HG02884 (cell line): ENCODE measurements around the gene EIF4G1.

Source experiments
- ATAC-seq: cut with Tn5 transposase; IDR thresholded peaks from one replicate; pipeline ENCODE4 v1.9.1; 2021; ENCODE audit warnings: mild to moderate bottlenecking, moderate library complexity; ENCODE audit not compliant: unreplicated experiment

Gene EIF4G1

DNA sequence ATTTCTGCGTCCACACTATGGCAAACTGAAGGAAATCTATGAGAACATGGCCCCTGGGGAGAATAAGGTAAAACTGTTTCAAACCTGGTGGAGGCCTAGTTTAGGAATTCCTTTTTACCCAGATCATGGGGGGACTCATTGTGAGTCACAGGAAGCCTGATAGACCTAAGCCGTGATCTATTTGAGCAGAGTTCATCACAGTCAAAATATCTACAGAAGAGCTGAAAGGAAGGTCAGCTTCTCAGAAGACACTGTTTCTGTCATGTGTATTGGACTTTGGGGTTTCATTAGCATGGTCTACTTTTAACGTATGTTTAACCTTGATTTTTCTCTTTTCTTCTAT, 14.1 kb upstream of the EIF4G1 start:
- ATAC-seq: no peak

DNA sequence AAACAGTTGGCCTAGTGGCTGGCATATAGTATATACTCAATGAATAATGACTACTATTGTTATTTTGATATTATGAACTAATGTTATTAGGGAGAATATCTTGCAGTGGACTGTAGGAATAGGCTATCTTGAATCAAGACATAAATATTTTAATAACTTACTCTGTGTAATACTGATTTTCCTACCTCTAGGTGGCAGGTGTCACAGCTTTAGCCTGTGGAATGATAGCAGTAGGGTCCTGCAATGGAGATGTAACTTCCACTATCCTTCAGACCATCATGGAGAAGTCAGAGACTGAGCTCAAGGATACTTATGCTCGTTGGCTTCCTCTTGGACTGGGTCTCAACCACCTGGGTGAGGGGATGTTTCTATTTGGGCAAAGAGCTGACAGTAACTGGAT, 8.8 kb upstream of the EIF4G1 start:
- ATAC-seq: no peak

DNA sequence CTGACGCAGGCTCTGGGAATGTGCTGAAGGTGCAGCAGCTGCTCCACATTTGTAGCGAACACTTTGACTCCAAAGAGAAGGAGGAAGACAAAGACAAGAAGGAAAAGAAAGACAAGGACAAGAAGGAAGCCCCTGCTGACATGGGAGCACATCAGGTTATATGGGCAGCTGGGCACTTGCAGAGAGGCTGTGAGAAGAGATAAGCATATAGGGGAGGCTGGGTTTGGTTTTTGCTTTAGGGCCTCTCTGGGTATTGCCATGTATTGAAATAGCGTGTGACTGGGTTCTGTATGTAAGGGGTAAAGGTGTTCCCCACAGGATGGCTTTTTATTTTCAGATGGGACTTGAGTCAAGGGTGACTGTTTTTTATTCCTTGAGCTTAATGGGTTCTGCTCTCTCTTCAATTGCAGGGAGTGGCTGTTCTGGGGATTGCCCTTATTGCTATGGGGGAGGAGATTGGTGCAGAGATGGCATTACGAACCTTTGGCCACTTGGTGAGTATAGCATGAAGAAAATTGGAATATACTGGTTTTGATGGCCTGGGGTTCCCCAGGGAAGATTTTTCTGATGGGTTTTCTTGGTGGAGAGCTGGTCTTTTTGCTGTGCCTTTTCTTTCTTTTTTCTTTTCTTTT, 7.9 kb upstream of the EIF4G1 start:
- ATAC-seq: no peak

DNA sequence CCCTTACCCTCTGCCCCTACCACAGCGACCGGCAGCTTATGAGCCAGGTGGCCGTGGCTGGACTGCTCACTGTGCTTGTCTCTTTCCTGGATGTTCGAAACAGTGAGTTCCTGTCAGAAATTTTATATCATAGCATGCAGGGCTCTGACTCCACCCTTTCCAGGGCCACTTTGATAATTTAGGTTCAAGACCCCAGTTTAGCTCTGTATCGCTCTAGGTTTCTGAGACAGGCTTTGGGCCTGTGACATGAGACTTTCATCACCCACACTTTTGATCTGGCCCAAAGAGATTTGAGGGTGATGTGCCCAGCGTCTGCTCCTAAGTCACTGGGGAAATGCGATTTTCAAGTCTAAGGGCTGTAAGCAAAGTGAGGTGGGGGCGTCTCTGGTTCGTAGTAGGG, 6.5 kb upstream of the EIF4G1 start:
- ATAC-seq: no peak

DNA sequence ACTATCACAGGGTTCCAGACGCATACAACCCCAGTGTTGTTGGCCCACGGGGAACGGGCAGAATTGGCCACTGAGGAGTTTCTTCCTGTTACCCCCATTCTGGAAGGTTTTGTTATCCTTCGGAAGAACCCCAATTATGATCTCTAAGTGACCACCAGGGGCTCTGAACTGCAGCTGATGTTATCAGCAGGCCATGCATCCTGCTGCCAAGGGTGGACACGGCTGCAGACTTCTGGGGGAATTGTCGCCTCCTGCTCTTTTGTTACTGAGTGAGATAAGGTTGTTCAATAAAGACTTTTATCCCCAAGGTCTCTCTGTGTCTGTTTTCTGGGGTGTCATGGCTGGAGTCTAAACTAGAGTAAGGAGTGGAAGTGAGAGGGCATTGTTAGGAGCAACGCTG, 5.7 kb upstream of the EIF4G1 start:
- ATAC-seq: no peak

DNA sequence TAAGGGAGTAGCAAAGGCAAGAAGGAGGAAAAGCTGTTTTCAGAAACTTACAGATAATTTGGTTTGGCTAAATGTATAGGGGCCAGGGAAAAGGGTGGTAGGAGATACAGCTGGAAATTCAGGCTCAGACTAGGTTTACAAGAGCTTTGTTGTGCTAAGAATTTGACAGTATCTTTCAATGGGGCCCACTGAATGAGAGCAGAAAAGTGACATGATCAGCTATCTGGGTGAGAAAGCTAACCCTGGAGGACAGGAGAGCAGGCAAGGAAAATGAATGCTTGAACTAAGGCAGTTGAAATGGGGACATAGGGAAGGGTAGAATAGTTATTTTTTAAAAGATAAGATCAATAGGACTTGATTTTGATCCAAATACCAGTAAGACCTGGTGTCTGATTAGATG, 2.8 kb upstream of the EIF4G1 start:
- no peak for ATAC-seq

DNA sequence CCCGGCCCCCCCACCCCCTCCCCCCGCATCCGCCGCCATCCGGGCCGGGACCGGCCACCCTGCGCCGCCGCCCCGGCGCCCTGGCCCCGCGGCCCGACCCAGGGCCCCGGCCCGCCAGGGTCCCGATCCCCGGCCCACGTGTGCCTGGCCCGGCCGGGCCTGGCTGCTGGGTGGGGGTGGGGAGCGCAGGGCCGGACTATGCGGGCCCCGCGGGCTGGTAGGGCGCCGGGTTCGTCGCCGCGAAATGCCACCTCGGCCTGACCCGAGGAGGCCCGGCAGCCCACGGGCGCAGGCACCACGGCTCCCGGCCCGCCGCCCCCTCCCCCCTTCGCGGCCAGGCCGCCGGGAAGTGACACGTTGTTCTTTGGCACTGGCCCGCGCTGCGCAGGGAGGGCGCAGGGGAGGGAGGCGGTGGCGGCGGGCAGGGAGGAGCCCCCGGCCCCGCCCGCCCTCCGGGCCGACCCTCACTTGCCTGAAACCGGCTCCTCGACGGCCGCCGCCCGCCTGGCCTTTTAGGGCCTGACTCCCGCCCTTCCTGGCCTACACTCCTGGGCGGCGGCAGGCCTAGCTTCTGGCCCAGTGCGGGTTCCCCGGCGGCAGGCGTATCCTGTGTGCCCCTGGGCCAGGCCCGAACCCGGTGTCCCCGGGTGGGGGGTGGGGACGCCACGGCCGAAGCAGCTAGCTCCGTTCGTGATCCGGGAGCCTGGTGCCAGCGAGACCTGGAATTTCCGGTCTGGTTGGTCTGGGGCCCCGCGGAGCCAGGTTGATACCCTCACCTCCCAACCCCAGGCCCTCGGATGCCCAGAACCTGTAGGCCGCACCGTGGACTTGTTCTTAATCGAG, 515 bp downstream of the EIF4G1 start:
- ATAC-seq: peak; percentile 29

DNA sequence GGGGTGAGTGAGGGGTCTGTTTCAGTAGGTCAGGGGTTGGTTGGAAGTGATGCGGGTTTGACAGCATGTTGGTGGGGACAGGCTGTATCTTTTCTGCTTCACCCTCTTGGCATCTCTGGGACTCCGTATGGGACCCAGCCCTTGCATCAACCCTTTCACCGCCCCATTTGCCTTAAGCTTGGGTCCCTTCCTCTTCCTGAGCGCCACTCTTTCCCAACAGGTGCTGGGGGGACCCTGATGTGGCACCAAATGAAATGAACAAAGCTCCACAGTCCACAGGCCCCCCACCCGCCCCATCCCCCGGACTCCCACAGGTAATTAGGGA, 1.1 kb downstream of the EIF4G1 start:
- no peak for ATAC-seq

DNA sequence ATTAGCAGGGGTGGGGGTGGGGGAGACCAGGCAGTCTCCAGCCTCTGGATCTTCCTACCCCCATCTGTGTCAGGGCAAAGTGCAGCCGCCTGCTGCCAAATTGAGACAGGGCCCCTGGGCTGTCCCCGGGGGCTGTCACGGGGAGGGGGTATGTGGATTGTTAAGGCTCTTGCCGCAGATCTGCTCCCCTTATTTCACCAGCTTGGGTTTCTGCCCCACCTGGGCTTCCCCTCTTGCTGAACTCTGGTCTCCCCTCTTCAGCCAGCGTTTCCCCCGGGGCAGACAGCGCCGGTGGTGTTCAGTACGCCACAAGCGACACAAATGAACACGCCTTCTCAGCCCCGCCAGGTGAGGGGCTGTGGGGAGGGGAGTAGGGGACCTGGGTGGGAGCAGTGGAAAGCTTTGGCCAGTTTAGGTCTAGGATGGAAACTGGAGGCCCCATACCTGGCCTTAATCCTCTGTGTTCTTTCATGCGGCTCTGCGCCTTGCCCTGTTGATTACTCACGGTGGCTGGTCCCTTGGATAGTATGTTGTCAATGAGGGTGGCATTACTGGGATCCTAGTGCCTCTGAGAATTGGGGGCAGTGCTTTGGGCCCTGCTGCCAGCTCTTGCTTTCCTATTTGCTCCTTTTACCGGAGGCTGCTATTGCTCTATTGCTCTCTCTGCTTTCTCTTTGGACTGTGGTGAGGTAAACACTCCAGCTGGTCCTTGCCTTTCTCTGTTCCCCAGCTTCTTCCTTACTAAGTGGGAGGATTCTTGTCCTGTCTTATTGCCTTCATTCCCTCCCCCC, 1.7 kb downstream of the EIF4G1 start:
- ATAC-seq: no peak

DNA sequence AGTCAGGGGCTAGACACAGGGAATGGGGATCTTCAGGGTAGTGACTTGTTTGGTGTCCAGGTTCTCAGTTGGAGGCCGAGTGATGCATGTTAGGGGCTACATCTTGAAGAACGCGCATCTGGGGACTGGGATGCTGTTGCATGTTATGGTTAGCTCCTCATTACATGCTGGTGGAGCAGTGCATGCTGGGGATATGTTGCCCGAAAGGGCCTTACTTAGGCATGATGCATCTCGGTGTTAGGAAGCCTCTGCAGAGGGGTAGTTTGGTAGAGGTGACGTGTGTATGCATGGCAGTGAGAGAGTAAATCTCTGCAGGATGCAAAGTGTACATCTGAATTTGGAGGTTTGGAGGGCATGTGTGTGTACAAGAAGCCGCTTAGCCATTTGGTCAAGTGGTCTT, 2.4 kb downstream of the EIF4G1 start:
- ATAC-seq: no peak

DNA sequence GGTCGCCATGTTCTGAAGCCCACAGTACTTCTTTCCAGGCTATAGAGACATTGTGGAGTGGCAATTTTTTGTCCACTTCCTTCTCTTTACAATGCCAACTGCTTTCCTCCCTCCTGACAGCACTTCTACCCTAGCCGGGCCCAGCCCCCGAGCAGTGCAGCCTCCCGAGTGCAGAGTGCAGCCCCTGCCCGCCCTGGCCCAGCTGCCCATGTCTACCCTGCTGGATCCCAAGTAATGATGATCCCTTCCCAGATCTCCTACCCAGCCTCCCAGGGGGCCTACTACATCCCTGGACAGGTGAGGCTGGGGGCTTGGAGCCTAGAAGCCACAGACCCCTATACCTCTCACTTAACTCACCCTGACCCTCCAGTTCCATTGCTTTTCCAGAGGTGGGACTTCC, 2.8 kb downstream of the EIF4G1 start:
- ATAC-seq: no peak

DNA sequence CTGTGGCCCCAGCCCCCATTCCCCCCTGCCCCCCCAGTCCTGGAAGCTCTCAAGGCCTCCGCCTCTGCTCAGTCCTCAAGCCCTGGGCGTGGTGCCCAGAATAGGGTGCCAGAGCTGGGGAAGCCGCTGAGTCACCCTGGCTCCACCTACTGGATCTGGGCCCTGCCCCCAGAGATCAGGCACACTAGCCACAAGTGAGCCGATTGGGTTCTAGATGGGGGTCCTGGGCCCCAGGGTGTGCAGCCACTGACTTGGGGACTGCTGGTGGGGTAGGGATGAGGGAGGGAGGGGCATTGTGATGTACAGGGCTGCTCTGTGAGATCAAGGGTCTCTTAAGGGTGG, 5.7 kb downstream of the EIF4G1 start:
- ATAC-seq: no peak

DNA sequence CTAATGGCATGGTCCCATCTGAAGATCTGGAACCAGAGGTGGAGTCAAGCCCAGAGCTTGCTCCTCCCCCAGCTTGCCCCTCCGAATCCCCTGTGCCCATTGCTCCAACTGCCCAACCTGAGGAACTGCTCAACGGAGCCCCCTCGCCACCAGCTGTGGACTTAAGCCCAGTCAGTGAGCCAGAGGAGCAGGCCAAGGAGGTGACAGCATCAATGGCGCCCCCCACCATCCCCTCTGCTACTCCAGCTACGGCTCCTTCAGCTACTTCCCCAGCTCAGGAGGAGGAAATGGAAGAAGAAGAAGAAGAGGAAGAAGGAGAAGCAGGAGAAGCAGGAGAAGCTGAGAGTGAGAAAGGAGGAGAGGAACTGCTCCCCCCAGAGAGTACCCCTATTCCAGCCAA, 7.3 kb downstream of the EIF4G1 start:
- no peak for ATAC-seq

DNA sequence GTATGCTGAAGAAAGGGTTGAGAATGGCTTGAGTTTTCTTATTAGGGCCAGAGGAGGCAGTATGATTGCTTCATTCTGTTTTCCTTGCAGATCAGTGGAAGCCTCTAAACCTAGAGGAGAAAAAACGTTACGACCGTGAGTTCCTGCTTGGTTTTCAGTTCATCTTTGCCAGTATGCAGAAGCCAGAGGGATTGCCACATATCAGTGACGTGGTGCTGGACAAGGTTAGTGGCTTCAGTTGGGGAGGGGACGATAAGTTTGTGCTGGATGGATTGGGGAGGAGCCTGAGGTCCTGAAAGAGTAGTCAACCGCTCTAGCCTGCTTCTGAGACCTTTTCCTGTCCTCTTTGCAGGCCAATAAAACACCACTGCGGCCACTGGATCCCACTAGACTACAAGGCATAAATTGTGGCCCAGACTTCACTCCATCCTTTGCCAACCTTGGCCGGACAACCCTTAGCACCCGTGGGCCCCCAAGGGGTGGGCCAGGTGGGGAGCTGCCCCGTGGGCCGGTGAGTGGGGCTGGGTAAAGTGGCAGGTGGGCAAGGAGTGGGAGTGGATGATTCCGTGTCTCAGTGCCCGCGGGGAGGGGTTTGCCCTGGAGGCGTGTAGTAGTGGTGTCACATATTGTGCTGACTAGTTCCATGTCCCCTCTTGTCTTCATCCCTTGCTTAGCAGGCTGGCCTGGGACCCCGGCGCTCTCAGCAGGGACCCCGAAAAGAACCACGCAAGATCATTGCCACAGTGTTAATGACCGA, 8.5 kb downstream of the EIF4G1 start:
- ATAC-seq: no peak

DNA sequence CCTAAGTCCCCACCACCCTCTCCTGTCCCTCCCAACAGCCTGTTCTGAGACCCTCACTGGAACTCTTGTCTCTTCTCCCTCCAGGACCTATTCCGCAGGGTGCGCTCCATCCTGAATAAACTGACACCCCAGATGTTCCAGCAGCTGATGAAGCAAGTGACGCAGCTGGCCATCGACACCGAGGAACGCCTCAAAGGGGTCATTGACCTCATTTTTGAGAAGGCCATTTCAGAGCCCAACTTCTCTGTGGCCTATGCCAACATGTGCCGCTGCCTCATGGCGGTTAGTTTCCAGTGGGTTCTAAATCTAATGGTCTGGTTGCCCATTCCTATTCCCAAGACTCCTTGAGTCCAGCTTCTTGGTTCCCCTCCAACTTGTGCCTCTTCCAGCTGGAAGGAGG, 9.3 kb downstream of the EIF4G1 start:
- no peak for ATAC-seq

DNA sequence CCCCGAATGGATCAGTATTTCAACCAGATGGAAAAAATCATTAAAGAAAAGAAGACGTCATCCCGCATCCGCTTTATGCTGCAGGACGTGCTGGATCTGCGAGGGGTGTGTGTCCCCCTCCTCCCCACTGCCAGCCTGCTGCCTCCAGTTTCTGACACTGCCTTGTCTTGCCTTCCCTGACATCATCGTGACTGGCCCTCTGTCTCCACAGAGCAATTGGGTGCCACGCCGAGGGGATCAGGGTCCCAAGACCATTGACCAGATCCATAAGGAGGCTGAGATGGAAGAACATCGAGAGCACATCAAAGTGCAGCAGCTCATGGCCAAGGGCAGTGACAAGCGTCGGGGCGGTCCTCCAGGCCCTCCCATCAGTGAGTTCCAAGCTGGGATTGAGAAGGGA, 10.9 kb downstream of the EIF4G1 start:
- no peak for ATAC-seq

DNA sequence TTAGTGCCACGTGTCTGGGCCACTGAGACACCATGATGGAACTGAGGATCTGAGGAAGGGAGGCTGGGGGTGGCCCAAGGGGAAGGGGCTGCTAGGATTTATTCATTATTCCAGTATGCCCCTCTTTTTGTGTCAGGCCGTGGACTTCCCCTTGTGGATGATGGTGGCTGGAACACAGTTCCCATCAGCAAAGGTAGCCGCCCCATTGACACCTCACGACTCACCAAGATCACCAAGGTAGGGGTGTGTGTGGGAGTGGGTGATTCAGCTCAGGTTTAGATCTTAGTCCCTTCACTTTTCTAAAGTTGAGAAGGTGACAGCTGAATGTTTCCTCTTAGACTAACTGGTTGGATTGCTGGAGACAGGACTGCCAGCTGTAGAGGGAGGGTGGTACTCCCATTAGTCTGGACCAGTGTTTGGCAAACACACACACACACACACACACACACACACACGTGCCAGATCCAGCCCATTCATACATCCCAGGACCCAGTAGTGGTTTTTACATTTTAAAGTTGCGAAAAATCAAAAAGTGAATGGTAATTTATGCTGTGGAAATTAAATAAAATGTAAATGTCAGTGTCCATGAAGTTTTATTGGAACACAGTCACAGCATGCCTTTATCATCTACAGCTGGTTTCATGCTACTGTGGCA, 11.4 kb downstream of the EIF4G1 start:
- ATAC-seq: no peak

DNA sequence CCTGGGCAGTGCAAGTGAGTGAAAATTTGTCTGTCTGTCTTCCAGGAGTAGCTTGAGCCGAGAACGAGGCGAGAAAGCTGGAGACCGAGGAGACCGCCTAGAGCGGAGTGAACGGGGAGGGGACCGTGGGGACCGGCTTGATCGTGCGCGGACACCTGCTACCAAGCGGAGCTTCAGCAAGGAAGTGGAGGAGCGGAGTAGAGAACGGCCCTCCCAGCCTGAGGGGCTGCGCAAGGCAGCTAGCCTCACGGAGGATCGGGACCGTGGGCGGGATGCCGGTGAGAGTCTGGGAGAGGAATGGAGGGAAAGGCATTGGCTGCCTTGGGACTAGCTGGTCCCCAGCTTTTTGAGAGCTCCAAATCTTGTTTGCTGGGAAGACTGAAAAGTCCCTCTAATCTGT, 12.8 kb downstream of the EIF4G1 start:
- ATAC-seq: no peak

DNA sequence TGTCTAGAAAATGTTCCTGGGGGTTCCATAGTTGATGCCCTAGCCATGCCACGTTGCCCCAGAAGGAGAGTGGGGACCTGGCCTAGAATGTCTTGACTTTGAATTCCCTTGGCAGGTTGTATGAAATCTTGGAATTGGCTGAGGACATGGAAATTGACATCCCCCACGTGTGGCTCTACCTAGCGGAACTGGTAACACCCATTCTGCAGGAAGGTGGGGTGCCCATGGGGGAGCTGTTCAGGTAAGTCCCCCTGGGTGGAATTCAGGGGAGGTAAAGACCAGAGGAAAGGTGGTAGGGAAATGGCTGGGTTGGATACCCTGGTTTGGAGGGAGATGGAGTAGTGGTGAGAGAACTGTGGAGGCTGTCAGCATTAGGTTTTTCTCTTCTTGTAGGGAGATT, 14.1 kb downstream of the EIF4G1 start:
- ATAC-seq: no peak

DNA sequence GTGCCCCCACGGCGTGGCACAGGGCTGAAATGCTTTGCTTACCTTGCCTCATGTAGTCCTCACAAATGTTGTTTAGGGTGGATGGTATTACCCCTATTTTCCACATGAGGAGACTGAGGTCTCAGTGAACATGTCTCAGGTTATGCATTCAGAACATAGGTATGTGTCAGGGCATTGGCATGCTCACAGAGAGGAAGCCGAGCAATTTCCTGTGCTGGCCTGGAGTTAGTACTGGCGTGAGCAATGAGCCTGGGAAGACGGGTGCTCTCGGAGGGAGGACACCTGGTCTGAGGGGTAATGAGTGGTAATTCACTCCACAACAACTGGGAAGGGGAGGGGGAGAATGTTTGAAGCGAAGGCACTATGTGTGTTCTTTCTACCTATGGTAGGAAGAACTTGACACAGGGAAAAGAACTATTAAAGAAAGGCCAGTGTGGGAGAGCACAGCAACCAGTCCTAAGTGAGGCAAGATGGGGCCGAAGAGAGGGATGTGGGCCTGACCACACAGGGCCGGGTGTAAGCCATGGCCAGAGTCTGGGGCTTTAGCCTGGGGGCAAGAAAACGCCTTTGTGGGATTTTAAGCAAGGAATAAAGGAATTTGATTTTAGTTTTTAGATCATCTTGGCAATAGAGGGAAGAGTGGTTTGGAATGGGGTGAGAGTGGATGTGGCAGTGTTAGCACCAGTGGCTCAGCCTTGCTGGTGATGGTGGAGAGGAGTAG, 18.1 kb downstream of the EIF4G1 start:
- ATAC-seq: no peak
